HG03045 (cell line): ENCODE measurements around the gene CFDP1.

Experiments
- ATAC-seq: cut with Tn5 transposase; IDR thresholded peaks from one replicate; pipeline ENCODE4 v1.9.1; 2021; ENCODE audit warnings: mild to moderate bottlenecking, moderate library complexity; ENCODE audit not compliant: unreplicated experiment

The CFDP1 gene

GRCh38 chr16:75377729-75378386 lies 55.4 kb downstream of the CFDP1 start:
- no peak for ATAC-seq

- ATAC-seq = no peak
Observed at GRCh38 chr16:75376475-75377161, 56.7 kb downstream of the CFDP1 start.

GRCh38 chr16:75374388-75374787 lies 58.9 kb downstream of the CFDP1 start:
- no peak for ATAC-seq

DNA sequence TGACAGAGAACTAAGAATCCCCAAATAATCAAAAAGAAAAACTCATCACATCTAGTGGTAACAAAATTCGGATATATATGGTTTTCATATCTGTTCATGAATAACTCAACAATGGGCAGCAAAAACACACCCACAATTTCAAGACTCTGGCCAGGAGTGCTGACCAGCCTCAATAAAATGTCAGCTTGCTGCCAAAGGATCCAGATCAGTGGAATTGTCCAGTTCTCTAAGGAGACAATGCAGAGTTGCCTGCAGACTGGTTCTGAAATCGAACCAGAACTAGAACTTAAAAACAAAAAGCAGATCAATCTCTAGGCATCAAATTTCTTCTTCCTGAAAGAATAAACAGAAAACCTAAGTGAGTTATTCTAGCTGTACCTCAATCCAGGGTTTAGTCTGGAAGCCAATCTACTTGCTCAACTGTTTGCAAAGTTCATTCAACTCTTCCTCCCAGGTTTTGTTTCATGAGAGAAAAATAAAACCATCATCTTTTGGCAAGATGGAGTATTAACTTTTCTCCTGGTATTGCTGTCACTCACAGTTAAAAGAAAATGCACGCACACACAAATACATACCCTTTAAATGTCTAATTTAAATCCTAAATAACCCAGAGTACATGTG lies 61.0 kb downstream of the CFDP1 start:
- ATAC-seq = no peak

- ATAC-seq = no peak
Observed at GRCh38 chr16:75371171-75371570, 62.1 kb downstream of the CFDP1 start.

DNA sequence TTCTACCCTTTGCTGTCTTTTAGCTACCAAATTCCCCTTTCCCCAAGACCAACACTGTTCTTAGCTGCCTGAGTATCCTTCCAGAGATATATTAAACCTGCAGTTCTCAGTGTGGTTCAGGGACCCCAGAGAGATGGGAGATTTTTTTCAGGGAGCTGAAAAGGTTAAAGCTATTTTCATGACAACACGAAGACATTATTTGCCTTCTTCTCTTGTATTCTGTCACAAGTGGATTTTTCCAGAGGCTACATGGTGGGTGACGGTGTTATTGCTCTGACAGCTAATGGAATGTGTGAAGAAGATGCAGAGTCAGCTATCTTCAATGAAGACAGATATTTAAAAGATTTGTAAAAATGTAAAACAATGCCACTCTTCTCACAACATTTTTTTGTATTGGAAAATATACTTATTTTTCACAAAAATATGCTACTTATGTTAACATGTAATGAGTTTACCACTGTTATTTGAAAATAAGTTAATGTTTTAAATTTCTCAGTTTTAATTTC lies 69.0 kb downstream of the CFDP1 start:
- ATAC-seq = no peak

DNA sequence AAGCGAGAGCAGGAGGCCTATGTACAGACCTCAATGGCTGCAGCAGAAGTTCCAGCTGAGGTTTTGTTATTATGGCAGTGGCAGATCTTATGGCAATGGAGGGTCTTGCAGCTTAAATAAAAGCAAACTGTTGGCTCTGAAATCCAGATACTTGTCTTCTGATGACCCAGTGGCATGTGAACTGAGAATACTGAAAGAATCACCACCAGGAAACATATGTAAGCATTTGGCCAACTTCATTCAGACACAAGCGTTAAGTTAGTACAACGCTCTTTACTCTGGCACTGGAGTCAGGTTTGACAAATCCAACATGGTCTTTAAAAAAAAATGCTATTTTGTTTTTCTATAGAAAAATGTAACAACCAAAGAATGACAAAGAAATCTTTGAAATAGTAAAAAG lies 70.5 kb downstream of the CFDP1 start:
- ATAC-seq = no peak

DNA sequence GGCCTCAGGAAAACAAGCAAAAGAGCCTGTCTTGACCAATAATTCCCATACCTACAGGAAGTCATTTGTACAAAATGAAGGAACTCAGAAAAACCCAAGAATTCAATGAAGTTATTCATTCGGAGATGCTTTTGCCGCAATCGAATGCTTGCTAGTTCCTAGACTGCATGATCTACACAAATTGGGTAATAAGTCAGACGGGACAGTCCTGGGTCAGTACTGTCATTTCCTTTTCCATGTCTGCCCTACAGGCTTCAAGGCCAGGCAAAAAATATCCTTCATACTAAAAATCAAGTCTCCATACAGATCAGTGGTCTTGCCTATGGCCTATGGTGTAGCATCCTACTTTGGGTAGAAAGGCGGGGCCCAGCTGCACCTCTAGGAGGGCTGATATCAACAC lies 71.4 kb downstream of the CFDP1 start:
- ATAC-seq = no peak

DNA sequence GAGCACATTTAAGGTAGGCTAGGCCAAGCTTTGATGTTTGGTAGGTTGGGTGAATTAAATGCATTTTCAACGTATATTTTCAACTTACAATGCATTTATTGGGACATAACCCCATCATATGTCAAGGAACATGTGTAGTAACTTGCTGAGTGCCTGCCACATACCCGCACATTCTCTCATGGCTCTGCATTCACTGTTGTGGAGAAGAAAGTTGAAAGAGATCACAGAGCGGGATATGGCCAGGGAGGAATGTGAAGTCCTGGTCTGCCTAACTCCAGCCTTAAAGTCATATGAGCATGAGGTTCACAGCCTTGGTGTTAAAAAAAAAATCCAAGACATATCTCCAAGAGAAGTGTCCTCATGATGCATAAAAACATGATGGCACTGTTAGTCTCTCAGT lies 79.1 kb downstream of the CFDP1 start:
- no peak for ATAC-seq

DNA sequence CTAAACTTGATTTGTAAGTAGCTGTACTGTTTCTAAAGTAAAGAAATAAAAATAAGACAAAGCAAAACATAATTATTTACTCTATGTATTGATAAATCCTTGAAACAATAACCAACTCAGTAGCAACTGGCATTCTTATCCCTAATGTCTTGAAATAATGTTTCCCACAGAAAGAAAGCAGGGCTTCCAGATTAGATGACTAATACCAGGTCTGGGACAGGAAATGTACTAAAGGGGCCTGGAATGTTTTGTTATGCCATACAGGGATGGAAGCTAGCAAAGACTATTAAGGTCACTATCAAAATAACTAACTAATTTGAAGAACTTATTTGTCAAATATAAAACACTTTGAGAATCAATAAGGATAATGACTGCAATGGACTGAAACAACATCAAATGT lies 82.1 kb downstream of the CFDP1 start:
- no peak for ATAC-seq

- ATAC-seq = no peak
Observed at GRCh38 chr16:75345711-75346110, 87.6 kb downstream of the CFDP1 start.

- no peak for ATAC-seq
Observed at GRCh38 chr16:75343941-75344340, 89.4 kb downstream of the CFDP1 start.

- no peak for ATAC-seq
Observed at GRCh38 chr16:75343286-75343685, 90.0 kb downstream of the CFDP1 start.

DNA sequence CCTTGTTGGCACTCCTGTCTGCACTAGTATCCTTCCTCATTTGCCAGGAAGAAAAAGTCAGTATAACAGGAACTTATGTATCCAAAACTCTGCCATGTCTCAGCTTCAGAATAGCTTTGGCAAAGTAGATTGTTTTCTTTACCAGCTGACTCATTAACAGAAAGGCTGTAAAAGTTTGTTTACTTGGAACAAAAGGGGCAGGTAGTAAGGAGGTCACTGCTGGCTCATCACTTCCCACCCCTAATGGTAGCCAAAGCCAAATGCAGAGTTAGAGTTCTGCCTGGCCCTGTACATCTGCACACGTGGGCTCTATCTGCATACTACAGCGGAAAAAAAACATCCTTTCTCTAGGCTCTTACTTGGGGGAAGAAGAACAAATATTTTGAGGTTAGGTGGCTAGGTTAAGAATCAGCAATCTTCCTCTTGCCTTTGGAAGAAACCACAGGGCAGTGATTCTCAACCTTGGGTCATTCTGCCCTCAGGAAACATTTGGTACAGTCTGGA lies 90.9 kb downstream of the CFDP1 start:
- ATAC-seq = no peak

DNA sequence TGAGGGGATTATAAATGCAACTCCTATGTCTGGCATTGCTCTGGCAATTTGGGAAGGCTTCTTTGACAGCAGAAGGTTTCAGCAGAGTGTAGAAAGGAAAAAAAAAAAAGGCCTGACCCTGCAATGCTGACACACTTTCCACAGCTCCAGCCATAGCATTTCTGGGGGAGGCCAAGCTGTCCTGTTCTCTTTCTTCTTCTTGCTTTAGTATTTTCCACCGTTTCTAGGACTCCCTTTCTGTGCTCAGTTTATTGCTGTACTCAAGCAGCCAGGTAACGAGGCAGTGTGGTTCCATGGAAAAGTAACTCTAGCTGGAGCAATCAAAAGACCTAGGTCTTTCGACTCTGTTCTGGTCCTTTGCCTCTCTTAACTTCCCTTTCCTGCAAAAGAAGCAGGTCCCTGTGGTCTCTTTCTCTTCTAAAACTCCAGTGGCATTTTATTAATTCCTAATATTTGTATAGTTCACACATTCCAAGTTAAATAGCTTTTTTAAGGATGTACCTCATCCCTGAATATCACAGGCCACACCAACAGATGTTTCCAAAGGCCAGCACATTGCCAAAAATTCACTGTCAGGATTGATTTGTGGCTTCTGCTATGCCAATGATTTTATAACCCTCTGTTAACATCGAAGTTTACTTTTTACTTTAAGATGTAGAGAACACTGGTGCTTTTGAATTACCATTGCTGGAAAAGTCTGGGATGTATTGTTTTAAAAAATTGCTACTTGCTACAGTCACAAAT lies 91.6 kb downstream of the CFDP1 start:
- no peak for ATAC-seq

DNA sequence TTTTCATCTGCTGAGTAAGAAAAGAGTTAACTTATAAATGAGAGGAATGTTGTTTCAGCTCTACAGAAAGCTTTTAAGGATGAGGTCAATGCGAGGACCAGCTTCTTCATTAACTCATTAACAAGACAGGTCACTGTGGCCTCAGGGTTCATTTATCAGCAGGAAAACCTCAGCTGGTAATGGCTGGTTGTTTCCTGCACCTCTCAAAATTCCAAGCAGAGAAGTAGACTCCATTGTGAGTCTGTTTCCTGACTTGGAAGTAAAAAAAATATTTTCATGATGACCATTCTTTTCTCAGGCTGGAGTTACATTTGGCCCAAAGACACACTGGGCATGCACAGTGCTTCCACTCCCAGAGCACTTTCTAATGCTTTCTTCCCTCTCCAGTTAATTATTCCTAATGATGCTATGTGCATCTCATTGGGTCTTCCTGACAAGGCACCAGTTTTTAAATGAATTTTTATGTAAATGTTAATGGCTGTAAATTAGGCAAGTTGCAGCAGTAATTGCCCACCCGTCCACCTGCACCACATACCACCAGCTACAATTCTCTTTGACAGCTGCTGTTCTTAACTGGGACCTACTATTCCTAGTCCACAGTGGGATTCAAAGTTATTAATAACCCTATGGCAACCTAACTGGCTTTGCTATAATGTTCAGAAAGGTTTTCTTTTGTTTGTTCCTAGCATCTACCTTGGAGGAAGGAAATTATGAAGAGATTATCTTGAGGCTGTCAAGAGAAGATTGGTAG lies 92.4 kb downstream of the CFDP1 start:
- no peak for ATAC-seq

DNA sequence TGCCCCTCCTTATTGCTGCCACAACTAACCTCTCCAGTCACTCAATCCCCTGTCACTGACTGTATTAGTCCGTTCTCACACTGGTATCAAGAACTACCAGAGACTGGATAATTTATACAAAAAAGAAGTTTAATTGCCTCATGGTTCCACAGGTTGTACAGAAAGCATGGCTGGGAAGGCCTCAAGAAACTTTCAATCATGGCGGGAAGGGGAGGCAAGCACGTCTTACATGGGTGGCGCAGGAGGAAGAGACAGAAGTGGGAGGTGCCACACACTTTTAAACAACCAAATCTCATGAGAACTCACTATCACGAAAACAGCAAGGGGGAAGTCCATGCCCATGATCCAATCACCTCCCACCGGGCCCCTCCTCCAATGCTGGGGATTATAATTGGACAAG lies 95.9 kb downstream of the CFDP1 start:
- no peak for ATAC-seq

GRCh38 chr16:75336521-75336920 lies 96.8 kb downstream of the CFDP1 start:
- ATAC-seq = no peak

- ATAC-seq = no peak
Observed at GRCh38 chr16:75333721-75334163, 99.6 kb downstream of the CFDP1 start.

- ATAC-seq = no peak
Observed at GRCh38 chr16:75329943-75330342, 103.4 kb downstream of the CFDP1 start.
